ENCODE results near the gene CFAP410.
A peak's percentile ranks its signal among the peaks of the same experiment; 100 is the strongest.
"Not testable (repeated sequence)": the region's sequence is repeated elsewhere in the genome, so short reads cannot be mapped to it uniquely, and the experiment has no call there.

CFAP410 gene

DNA sequence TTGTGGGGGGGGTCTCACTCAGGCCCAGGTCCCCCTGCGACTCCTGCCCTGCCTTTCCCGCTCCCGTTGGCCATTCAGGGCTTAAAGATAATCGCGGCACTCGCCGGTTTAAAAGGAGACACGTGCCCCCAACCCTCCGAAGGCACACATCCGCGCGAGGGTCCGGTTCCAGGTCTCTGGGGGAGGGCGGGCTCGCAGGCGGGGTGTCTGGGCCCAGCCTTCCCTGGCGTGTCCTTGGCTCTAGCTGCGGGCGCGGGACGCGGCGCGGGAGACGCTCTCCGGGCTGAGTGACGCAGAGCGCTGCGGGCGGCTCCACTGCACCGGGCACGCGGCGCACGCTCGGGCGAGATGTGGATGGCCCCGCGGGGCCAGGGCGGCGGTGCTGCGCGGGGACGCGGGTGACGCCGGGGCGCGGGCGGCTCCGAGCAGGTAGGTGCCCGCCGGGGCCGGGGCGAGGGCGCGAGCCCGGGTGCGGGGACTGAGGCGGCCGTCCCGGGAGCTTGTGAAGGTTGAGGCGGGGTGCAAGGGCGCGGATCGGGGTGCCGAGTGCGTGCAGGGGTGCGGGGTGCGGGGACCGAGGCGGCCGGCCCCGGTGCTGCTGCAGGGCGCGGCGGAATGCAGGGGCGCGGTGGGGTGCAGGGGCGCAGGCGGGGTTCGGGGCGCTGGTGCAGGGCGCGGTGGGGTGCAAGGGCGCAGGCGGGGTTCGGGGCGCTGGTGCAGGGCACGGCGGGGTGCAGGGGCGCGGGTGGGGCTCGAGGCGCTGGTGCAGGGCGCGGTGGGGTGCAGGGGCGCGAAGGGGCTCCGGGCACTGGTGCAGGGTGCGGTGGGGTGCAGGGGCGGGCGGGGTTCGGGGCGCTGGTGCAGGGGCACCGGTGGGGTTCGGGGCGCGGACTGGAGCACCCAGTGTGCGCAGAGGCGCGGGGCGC is 10.9 kb upstream of the CFAP410 start:
- DNase-seq, result peak; percentile 57

- no peak for DNase-seq
Measured at GRCh38 chr21:44349416-44349846, 10.2 kb upstream of the CFAP410 start.

DNA sequence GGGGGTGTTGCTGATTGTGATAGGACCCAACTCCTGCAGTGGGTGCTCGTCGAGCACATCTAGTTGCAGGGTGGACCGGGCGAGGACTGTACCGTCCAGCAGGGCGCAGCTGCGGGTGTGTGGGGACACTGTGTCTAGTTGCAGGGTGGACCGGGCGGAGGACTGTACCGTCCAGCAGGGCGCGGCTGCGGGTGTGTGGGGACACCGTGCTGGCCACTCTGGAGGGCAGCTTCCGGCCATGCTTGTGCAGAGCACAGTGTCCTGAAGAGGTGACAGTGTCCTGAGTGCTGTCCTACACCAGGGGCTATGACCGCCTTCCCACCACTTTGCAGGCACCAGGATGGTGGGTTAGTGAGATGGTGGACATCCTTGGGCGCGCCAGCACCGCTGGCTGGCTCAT is 9.7 kb upstream of the CFAP410 start:
- no peak for DNase-seq

- no peak for DNase-seq
Measured at GRCh38 chr21:44347911-44348451, 8.8 kb upstream of the CFAP410 start.

DNA sequence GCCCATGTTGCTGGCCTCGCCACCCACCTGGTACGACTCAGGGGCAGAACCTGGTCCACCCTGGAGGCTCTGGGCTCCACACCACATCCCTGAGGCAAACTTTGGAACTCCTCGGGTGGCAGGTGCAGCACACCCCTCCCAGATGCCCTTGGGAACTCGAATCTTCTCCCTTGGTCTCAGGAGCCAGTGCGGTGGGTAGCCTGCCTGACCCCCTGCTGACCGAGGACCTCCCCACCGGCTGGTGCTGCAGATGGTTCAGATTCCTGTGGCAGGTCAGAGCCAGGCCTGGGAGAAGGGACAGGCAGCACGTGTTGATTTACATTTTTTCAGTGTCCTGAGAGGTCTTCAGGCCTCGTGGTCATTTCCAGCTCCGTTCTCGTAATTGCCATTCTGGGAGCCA is 6.3 kb upstream of the CFAP410 start:
- no peak for DNase-seq

- DNase-seq, result no peak
Measured at GRCh38 chr21:44344541-44345183, 5.5 kb upstream of the CFAP410 start.

GRCh38 chr21:44342981-44343380 is 3.8 kb upstream of the CFAP410 start:
- DNase-seq, result not testable (repeated sequence)

DNA sequence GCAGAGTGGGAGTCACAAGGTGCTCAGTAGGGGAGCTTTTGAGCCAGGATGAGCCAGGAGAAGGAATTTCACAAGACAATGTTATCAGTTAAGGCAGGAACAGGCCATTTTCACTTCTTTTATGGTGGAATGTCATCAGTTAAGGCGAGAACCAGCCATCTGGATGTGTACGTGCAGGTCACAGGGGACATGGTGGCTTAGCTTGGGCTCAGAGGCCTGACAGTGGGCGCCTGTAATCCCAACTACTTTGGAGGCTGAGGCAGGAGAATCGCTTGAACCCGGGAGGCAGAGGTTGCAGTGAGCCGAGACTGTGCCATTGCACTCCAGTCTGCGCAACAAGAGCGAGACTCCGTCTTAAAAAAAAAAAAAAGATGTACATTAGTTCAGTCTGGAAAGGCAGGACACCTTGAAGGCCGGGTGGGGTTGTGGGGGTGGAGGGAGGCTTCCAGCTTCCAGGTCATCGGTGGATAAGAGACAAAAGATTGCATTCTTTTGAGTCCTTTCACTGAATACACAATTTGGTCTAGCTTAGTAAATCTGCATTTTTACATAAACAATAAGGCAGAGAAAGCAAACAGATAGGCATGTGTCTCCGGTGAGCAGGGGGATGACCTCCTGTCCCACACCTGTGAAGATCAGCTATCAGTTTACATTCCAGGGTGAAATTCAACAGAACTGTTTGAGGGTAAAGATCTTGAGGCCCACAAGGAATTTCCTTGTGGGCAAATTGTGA is 2.7 kb upstream of the CFAP410 start:
- not testable (repeated sequence) for DNase-seq

- peak; percentile 86 for DNase-seq
Measured at GRCh38 chr21:44337941-44338895, 972 bp downstream of the CFAP410 start.

GRCh38 chr21:44337449-44337848 is 1.7 kb downstream of the CFAP410 start:
- no peak for DNase-seq

DNA sequence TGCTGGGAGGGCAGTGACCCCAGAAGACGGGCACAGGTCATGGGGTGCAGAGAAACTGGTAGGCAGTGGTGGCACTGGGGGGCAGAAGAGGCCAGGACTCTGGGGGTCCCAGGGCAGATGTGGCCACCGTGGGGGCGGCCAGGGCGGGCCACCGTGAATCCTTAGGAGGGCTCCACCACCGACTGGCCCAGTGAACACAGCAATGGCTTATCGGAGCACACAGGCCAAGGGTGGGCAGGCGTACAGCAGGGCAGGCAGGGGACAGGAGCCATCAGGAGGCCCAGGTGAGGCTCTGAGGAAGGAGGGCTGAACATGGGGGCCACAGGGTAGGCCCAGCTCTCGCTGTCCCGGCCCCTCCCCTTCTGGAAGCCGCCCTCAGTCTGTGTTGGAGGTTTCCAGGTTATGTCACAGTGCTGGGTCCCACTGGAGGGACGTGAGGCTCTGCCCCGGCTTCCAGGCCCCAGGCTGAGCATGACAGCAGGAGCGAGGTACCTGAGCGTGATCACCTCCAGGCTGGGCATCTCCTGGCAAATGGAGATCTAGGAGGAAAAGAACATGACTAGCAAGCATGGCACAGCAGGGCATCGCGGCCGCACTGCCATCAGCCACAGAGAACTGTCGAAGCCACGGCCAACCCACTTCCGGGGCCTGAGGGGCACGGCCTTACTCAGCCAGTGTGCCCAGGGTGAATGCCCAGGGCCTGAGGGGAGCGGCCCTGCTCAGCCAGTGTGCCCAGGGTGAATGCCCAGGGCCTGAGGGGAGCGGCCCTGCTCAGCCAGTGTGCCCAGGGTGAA is 3.7 kb downstream of the CFAP410 start:
- DNase-seq, result no peak

DNA sequence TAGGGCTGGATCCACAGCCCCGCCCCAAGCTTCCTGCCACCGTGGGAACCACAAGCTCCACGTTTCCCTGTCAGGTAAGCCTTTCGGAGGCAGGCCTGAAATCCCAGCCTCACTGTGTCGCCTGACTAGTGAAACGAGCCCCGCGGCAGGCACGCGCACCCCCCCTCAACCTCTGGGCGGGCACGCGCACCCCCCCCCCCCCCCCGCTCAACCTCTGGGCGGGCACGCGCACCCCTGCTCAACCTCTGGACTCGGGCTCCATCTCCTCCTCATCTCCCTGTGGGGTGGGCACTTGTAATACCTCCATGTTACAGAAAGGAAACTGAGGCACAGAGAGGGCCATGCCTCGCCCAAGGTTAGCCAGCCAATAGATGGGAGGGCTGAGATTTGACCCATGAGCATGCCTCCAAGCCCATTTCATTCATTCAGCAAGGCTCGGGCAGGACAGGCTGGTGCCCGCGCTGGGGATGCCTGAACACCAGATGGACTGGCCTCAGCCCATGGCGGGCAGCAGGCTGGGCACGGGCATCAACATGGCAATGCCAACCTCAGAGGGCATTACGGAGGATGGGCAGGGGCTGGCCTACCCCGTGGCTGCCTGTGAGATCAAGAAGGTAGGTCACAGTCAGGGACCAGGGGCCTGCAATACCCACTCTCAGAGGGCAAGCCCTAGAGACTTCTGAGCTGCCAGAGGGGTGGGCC is 4.7 kb downstream of the CFAP410 start:
- no peak for DNase-seq

DNA sequence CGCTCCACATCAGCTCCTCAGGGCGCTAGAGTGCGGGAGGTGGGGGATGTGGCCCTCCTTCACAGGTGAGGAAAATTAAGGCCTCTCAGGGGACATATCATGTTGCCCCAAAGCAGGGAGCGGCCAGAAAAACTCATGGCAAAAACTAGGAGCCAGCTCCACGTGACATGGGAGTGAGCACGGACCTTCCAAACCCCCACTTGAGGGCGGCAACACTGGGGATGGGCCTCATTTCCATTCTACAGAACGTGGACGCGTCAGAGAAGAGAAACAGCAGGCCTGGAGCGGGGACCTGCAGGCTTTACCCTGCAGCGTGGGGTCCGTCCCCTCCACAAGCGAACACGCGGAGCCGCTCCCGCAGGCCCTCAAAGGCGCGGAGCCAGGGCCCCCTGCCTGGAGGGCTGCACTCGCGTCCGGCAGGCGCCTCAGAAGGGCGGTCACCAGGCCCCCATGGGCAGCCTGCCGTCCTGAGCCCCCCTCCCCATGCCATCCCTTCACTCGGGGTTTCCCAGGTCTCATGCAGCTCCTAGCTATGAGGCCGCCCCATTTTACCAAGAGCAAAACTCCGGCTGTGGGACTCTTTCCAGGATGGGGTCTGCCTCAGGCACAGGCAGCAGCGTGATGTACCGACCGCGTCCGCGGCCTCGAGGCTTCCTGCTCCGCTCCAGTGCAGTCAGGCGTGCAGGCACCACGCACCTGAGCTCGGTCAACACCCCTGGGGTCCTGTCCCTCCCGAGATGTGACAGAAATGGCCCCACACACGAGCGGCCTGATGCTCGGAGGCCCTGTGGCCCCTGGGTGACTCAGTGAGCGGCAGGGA is 5.5 kb downstream of the CFAP410 start:
- DNase-seq, result peak; percentile 30

DNA sequence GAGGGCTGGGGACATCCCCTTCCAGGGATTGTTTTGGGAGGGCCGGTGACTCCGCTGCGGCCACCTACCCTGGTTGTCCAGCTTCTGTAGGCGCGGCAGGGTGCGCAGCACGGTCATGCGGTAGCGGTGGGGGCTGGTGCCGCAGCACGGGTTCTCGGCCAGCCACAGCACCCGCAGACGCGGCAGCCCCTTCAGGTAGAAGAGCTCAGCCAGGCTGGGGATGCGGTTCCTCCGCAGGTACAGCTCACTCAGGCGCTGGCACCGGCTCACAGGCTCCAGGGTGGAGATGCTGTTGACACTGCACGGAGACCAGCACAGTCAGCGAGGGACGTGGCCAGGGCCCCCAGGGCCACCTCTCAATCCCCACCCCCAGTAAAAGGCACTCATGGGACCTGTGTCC is 6.2 kb downstream of the CFAP410 start:
- no peak for DNase-seq

DNA sequence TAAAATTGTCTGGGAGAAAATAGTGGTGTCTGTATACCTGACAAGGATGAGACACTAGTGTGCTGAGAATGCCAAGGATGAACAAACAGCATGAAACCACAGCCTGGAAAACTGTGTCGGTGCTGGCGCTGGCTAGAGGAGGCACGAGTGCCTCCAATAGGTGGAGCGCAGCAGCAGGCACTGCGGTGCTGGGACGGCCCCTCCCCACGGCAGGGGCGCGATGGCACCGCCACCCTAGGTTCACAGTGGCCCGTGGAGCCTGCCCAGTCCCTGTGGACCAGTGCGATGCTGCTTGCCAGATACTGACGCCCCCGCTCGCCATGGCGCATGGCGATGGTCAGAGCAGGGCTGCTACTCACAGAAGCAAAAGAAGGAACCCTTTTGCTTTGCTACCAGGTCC is 6.8 kb downstream of the CFAP410 start:
- no peak for DNase-seq

DNA sequence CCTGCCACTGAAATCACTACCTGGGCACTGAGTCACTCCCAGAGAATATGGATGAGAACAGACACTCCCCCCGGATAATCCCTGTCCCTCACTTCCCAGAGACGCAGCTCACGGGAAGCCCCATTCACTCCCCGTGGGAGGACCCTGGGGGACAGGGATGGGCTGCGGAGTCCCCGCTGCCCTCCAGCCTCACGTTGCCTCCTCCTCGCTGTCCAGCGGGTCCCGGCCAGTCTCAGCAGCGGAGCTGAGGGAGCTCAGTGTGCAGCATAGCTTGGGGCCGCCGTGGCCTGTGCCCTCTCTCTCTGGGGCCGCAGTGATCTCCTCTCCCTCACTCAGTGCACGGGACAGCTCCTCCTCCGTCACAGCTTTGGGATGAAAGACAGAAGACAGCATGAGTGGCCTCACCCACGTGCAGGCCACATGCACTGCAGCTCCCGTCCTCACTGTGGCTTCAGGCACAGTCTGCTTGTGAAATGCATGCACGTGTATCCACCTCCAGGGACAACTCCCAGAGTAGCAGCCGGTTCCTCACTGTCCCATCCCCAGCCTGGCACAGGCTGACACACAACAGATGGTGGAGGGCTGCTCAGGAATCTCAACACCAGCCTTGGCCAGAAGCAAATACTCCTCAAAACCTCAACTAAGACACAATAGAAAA is 7.4 kb downstream of the CFAP410 start:
- DNase-seq, result peak; percentile 15

DNA sequence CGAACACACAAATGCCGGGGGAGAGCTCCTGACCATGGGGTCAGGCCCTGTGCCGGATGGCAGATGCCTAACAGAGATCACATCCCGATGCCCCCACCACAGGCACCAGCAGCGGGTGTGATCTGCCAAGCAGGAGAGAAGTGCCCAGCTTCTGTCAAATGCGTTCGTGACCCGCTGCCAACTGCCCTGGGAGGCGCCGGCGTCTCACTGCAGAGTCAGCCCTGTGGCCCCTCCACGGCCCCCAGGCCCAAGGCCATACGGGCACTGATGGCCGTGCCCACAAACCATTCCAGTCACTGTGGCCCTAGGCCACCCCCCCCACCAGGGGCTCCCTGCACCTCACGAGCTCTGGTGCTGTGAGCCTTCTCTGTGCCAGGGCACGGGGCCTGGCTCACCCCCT is 8.0 kb downstream of the CFAP410 start:
- no peak for DNase-seq

GRCh38 chr21:44330698-44331097 is 8.5 kb downstream of the CFAP410 start:
- no peak for DNase-seq

Measured in eye (tissue), 1 donor.